ENCODE results near the gene ARHGAP19.

GRCh38 chr10:97238855-97239254, 53.6 kb downstream of the ARHGAP19 start:
- TF ChIP-seq, protein P1, sequence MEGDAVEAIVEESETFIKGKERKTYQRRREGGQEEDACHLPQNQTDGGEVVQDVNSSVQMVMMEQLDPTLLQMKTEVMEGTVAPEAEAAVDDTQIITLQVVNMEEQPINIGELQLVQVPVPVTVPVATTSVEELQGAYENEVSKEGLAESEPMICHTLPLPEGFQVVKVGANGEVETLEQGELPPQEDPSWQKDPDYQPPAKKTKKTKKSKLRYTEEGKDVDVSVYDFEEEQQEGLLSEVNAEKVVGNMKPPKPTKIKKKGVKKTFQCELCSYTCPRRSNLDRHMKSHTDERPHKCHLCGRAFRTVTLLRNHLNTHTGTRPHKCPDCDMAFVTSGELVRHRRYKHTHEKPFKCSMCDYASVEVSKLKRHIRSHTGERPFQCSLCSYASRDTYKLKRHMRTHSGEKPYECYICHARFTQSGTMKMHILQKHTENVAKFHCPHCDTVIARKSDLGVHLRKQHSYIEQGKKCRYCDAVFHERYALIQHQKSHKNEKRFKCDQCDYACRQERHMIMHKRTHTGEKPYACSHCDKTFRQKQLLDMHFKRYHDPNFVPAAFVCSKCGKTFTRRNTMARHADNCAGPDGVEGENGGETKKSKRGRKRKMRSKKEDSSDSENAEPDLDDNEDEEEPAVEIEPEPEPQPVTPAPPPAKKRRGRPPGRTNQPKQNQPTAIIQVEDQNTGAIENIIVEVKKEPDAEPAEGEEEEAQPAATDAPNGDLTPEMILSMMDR (IDR thresholded peaks at IDR 0.05 in 2 of 3, conservative IDR thresholded peaks at IDR 0.05 in 1 of 3; ENCODE audit: insufficient read depth in 2 of 3, low read depth in 1 of 3, low read length in 3 of 3) = no peak
- TF ChIP-seq CHD2 (IDR thresholded peaks at IDR 0.05; ENCODE audit: low read depth, low read length) = no peak
- TF ChIP-seq POLR2A (conservative IDR thresholded peaks at IDR 0.05) = no peak
- TF ChIP-seq, protein P2, sequence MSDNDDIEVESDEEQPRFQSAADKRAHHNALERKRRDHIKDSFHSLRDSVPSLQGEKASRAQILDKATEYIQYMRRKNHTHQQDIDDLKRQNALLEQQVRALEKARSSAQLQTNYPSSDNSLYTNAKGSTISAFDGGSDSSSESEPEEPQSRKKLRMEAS (CRISPR knock-in tag; IDR thresholded peaks at IDR 0.05) = no peak
- no peak for TF ChIP-seq EZH2 (IDR thresholded peaks at IDR 0.05; ENCODE audit: borderline replicate concordance, low read depth, low read length)

Measured in K562 (cell line).